HEK293 (cell line): ENCODE measurements around the gene SPNS2.
A peak's percentile ranks its signal among the peaks of the same experiment; 100 is the strongest.

ENCODE experiments used
- CTCF ChIA-PET: fragments of 350-600 bp; formaldehyde crosslinking; extraction: SDS; loops from one replicate; lab custom pipeline; 2021; ENCODE audit warnings: antibody characterized with exemption; lab: Yijun Ruan, JAX
- POLR2A ChIA-PET: fragments of 300-600 bp; formaldehyde crosslinking; extraction: SDS; loops from one replicate; lab custom pipeline; 2020; ENCODE audit warnings: antibody characterized with exemption, inconsistent platforms; lab: Yijun Ruan, JAX
- H3K27ac ChIP-seq: fragments of 200-500 bp; sonication (Bioruptor generic); 2 replicates; pipeline ENCODE4 v1.5.1; 2014; ENCODE audit warnings: low read depth, low read length, control low read depth, inconsistent platforms; ENCODE audit errors: extremely low read depth
- H3K36me3 ChIP-seq, 2 experiments: fragments of 200-500 bp in 1 of 2; sonication (Bioruptor generic) in 1 of 2; 1 replicate in 1 of 2; 2 replicates in 1 of 2; pipeline ENCODE4 v1.5.1; 2014 to 2017; ENCODE audit warnings: inconsistent platforms in 2 of 2, low read length in 2 of 2; ENCODE audit not compliant: control insufficient read depth in 2 of 2, insufficient read depth in 1 of 2
- H3K4me1 ChIP-seq: fragments of 200-500 bp; sonication (Bioruptor generic); 2 replicates; pipeline ENCODE4 v1.5.1; 2014; ENCODE audit warnings: mild to moderate bottlenecking, low read length, inconsistent platforms; ENCODE audit not compliant: control insufficient read depth, insufficient read depth
- H3K4me3 ChIP-seq: 2 replicates; pipeline ENCODE4 v1.5.1; 2011; ENCODE audit warnings: low read depth, mild to moderate bottlenecking, control low read depth, low read length, moderate library complexity
- H3K9me3 ChIP-seq: fragments of 200-500 bp; sonication (Bioruptor generic); 2 replicates; pipeline ENCODE4 v1.5.1; 2014; ENCODE audit warnings: low read depth, low read length, inconsistent platforms; ENCODE audit not compliant: control insufficient read depth, insufficient read depth
- FEZF1 ChIP-seq: fragments of 450-650 bp; formaldehyde crosslinking; IDR thresholded peaks from 2 replicates; pipeline ENCODE4 v1.5.1; 2016; ENCODE audit warnings: missing biosample characterization, missing genetic modification characterization
- GLIS2 ChIP-seq: fragments of 450-650 bp; formaldehyde crosslinking; IDR thresholded peaks from 2 replicates; pipeline ENCODE4 v1.5.1; 2016; ENCODE audit warnings: missing biosample characterization, missing genetic modification characterization
- KLF16 ChIP-seq: fragments of 450-650 bp; formaldehyde crosslinking; IDR thresholded peaks from 2 replicates; pipeline ENCODE4 v1.5.1; 2017; ENCODE audit warnings: missing biosample characterization, missing genetic modification characterization
- KLF17 ChIP-seq: fragments of 450-650 bp; formaldehyde crosslinking; IDR thresholded peaks from 2 replicates; pipeline ENCODE4 v1.5.1; 2016; ENCODE audit warnings: missing biosample characterization, missing genetic modification characterization
- OVOL3 ChIP-seq: fragments of 450-650 bp; formaldehyde crosslinking; IDR thresholded peaks from 2 replicates; pipeline ENCODE4 v1.5.1; 2016; ENCODE audit warnings: missing biosample characterization, missing genetic modification characterization
- RBAK ChIP-seq: fragments of 450-650 bp; formaldehyde crosslinking; IDR thresholded peaks from 2 replicates; pipeline ENCODE4 v1.5.1; 2016; ENCODE audit warnings: missing biosample characterization, missing genetic modification characterization
- SCRT2 ChIP-seq: fragments of 450-650 bp; formaldehyde crosslinking; IDR thresholded peaks from 2 replicates; pipeline ENCODE4 v1.5.1; 2016; ENCODE audit warnings: missing biosample characterization, missing genetic modification characterization
- ZBTB8A ChIP-seq: fragments of 450-650 bp; formaldehyde crosslinking; IDR thresholded peaks from 2 replicates; pipeline ENCODE4 v1.5.1; 2016; ENCODE audit warnings: missing biosample characterization, missing genetic modification characterization
- ZEB2 ChIP-seq: fragments of 450-650 bp; formaldehyde crosslinking; IDR thresholded peaks from 2 replicates; pipeline ENCODE4 v1.5.1; 2016; ENCODE audit warnings: missing biosample characterization, missing genetic modification characterization
- ZNF280D ChIP-seq: fragments of 450-650 bp; formaldehyde crosslinking; IDR thresholded peaks from 2 replicates; pipeline ENCODE4 v1.5.1; 2016; ENCODE audit warnings: missing biosample characterization, missing genetic modification characterization
- ZNF302 ChIP-seq: fragments of 450-650 bp; formaldehyde crosslinking; IDR thresholded peaks from 2 replicates; pipeline ENCODE4 v1.5.1; 2016; ENCODE audit warnings: missing biosample characterization, missing genetic modification characterization, low read depth
- ZNF354C ChIP-seq: fragments of 450-650 bp; formaldehyde crosslinking; IDR thresholded peaks from 2 replicates; pipeline ENCODE4 v1.5.1; 2016; ENCODE audit warnings: missing biosample characterization, missing genetic modification characterization, low read depth, borderline replicate concordance
- ZNF585B ChIP-seq: fragments of 450-650 bp; formaldehyde crosslinking; IDR thresholded peaks from 2 replicates; pipeline ENCODE4 v1.5.1; 2016; ENCODE audit warnings: missing biosample characterization, missing genetic modification characterization
- ZNF654 ChIP-seq: fragments of 450-650 bp; formaldehyde crosslinking; IDR thresholded peaks from 2 replicates; pipeline ENCODE4 v1.5.1; 2016; ENCODE audit warnings: low read depth, missing biosample characterization, missing genetic modification characterization
- ZNF747 ChIP-seq: fragments of 450-650 bp; formaldehyde crosslinking; IDR thresholded peaks from 2 replicates; pipeline ENCODE4 v1.5.1; 2016; ENCODE audit warnings: missing biosample characterization, missing genetic modification characterization
- ZNF76 ChIP-seq: fragments of 450-650 bp; formaldehyde crosslinking; IDR thresholded peaks from 2 replicates; pipeline ENCODE4; 2016; ENCODE audit warnings: low read depth, missing biosample characterization, missing genetic modification characterization, borderline replicate concordance
- ZNF791 ChIP-seq: fragments of 450-650 bp; formaldehyde crosslinking; IDR thresholded peaks from 2 replicates; pipeline ENCODE4 v1.5.1; 2016; ENCODE audit warnings: missing biosample characterization, missing genetic modification characterization
- ZSCAN4 ChIP-seq: fragments of 450-650 bp; formaldehyde crosslinking; IDR thresholded peaks from 2 replicates; pipeline ENCODE4 v1.5.1; 2017; ENCODE audit warnings: missing biosample characterization, missing genetic modification characterization

Gene SPNS2

GRCh38 chr17:4569591-4569990 lies 70.9 kb downstream of the SPNS2 start:
- POLR2A ChIA-PET: interaction anchor here (0.6 to 1.2 kb wide), 2 partner anchors 14 to 114 kb away, joined by 3 to 5 read pairs; partner anchors contain the start of gene MYBBP1A

DNA sequence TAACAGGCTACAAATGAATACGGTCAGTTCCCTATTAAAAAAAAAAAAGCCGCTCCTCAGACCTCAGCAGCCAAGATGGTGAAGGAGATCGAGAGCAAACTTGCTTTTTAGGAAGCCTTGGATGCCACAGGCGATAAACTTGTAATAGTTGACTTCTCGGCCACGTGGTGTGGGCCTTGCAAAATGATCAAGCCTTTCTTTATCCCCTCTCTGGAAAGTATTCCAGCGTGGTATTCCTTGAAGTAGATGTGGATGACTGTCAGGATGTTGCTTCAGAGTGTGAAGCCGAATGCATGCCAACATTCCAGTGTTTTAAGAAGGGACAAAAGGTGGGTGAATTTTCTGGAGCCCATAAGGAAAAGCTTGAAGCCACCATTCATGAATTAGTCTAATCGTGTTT lies 73.5 kb downstream of the SPNS2 start:
- POLR2A ChIA-PET: interaction anchor here (0.5 to 0.6 kb wide), 3 partner anchors 9 to 33 kb away, joined by 3 to 5 read pairs (median 4); no protein-coding TSS in a partner anchor
- CTCF ChIA-PET: interaction anchor here (0.6 to 8.7 kb wide), 3 partner anchors 9 to 52 kb away, joined by 3 to 289 read pairs (median 7); no protein-coding TSS in a partner anchor
- Histone ChIP-seq H3K27ac (no peak overlapping the region), H3K9me3 (no peaks in the 10 kb centered on the region), H3K4me1 (0 out of 2 replicates have a peak, but pooled peaks cover 4% of the 10 kb centered on the region), H3K36me3 (no peaks in the 10 kb centered on the region), H3K4me3 (no peak overlapping the region)
- TF ChIP-seq GLIS2 (no peak), KLF17 (no peak), ZNF585B (tag by site-specific recombination) (no peak), ZNF747 (tag by site-specific recombination) (no peak), ZBTB8A (tag by site-specific recombination) (no peak), OVOL3 (tag by site-specific recombination) (no peak), ZNF654 (tag by site-specific recombination) (no peak), ZNF791 (tag by site-specific recombination) (no peak), ZNF302 (tag by site-specific recombination) (no peak), ZNF76 (tag by site-specific recombination) (no peak), ZNF354C (tag by site-specific recombination) (no peak), KLF16 (tag by site-specific recombination) (no peak), ZEB2 (tag by site-specific recombination) (no peak), ZNF280D (tag by site-specific recombination) (no peak), RBAK (tag by site-specific recombination) (no peak)

More at GRCh38 chr17:4569591-4569990, 70.9 kb downstream of the SPNS2 start:
- no peak overlapping the region for H3K4me3 ChIP-seq
- CTCF ChIA-PET: interaction anchor here (0.6 to 8.7 kb wide), 7 partner anchors 9 to 319 kb away, joined by 3 to 289 read pairs (median 20); partner anchors contain the start of genes GGT6 and SMTNL2
- no peak overlapping the region for H3K27ac ChIP-seq
- H3K9me3 ChIP-seq: no peaks in the 10 kb centered on the region
- TF ChIP-seq SCRT2 (tag by site-specific recombination) (0 out of 2 replicates have a peak, but pooled peaks have one; percentile 16), FEZF1 (no peak), ZSCAN4 (0 out of 2 replicates have a peak, but pooled peaks have one; percentile 29)
- H3K4me1 ChIP-seq: no peaks in the 10 kb centered on the region
- H3K36me3 ChIP-seq: no peaks in the 10 kb centered on the region
